Sigmoid colon (tissue), 4 donors: ENCODE data around the gene GRIK4.

Experiments used
- CTCF ChIP-seq, 4 experiments: fragments of 450-650 bp in 3 of 4; fragments of 200-600 bp in 1 of 4; IDR thresholded peaks; one replicate each; pipeline ENCODE4 v1.5.1; 2016 to 2019; ENCODE audit warnings: antibody characterized with exemption in 4 of 4, mild to moderate bottlenecking in 3 of 4, moderate library complexity in 2 of 4
- POLR2A ChIP-seq, 2 donors: fragments of 450-650 bp; IDR thresholded peaks; one replicate each; pipeline ENCODE4 v1.6.1; 2016; ENCODE audit warnings: antibody characterized with exemption in 2 of 2, mild to moderate bottlenecking in 2 of 2, moderate library complexity in 2 of 2
- POLR2AphosphoS5 ChIP-seq, 4 donors: sonication (generic); formaldehyde crosslinking; IDR thresholded peaks; one replicate each; pipeline ENCODE4 v1.6.1; 2017; ENCODE audit warnings: antibody characterized with exemption in 4 of 4

GRCh38 chr11:120521176-120521575 lies 9.6 kb downstream of the GRIK4 start:
- TF ChIP-seq POLR2A (IDR thresholded peaks at IDR 0.05) = no peak
- TF ChIP-seq CTCF (IDR thresholded peaks at IDR 0.05) = no peak
- no peak for TF ChIP-seq POLR2AphosphoS5 (IDR thresholded peaks at IDR 0.05)
